OCI-LY1 (cell line): ENCODE results near the gene RERE.

Experiments used
- H2AFZ ChIP-seq: fragments of 200-600 bp; sonication (generic), shearing (Covaris generic); 2 replicates; pipeline ENCODE4 v1.6.0; 2014; ENCODE audit warnings: antibody characterized with exemption, mild to moderate bottlenecking, low read length
- H3F3A ChIP-seq: fragments of 200-600 bp; sonication (generic), shearing (Covaris generic); 2 replicates; pipeline ENCODE4 v1.6.0; 2014; ENCODE audit warnings: mild to moderate bottlenecking, antibody characterized with exemption, low read length, moderate library complexity; ENCODE audit not compliant: insufficient read depth
- H3K27ac ChIP-seq: fragments of 200-600 bp; sonication (generic); 2 replicates; pipeline ENCODE4 v1.5.1; 2014; ENCODE audit warnings: low read length, mixed run types, mild to moderate bottlenecking, low read depth; ENCODE audit not compliant: poor library complexity, severe bottlenecking
- H3K27me3 ChIP-seq: fragments of 200-600 bp; sonication (generic); 2 replicates; pipeline ENCODE4 v1.6.0; 2014; ENCODE audit warnings: antibody characterized with exemption, mild to moderate bottlenecking, low read length, moderate library complexity; ENCODE audit not compliant: insufficient read depth
- H3K36me3 ChIP-seq: fragments of 200-600 bp; sonication (generic); 2 replicates; pipeline ENCODE4 v1.6.1; 2014; ENCODE audit warnings: mild to moderate bottlenecking, antibody characterized with exemption, low read length, moderate library complexity, mixed read lengths; ENCODE audit not compliant: insufficient read depth
- H3K4me1 ChIP-seq: fragments of 200-600 bp; sonication (generic); 2 replicates; pipeline ENCODE4 v1.5.1; 2014; ENCODE audit warnings: mild to moderate bottlenecking, low read length, moderate library complexity; ENCODE audit not compliant: insufficient read depth, severe bottlenecking
- H3K4me2 ChIP-seq: fragments of 200-600 bp; sonication (generic), shearing (Covaris generic); 2 replicates; pipeline ENCODE4 v1.6.1; 2014; ENCODE audit warnings: low read length
- H3K4me3 ChIP-seq: fragments of 200-600 bp; sonication (generic); 2 replicates; pipeline ENCODE4 v1.5.1; 2014; ENCODE audit warnings: low read length, low read depth, mild to moderate bottlenecking, mixed read lengths; ENCODE audit not compliant: poor library complexity, severe bottlenecking
- H3K79me2 ChIP-seq: fragments of 200-600 bp; shearing (Covaris generic); 2 replicates; pipeline ENCODE4 v1.6.1; 2016; ENCODE audit warnings: mixed run types, low read length, mixed read lengths; ENCODE audit not compliant: insufficient read depth
- H3K9ac ChIP-seq: fragments of 200-600 bp; sonication (generic), shearing (Covaris generic); 2 replicates; pipeline ENCODE4 v1.6.1; 2014; ENCODE audit warnings: mild to moderate bottlenecking, low read length, mixed read lengths
- H3K9me2 ChIP-seq: fragments of 200-600 bp; sonication (generic), shearing (Covaris generic); 2 replicates; pipeline ENCODE4 v1.6.1; 2014; ENCODE audit warnings: low read depth, mild to moderate bottlenecking, low read length, mixed read lengths
- H3K9me3 ChIP-seq: fragments of 200-600 bp; shearing (Covaris generic); 2 replicates; pipeline ENCODE4 v1.6.1; 2014; ENCODE audit warnings: low read length, mixed read lengths
- H4K20me1 ChIP-seq: fragments of 200-600 bp; sonication (generic), shearing (Covaris generic); 2 replicates; pipeline ENCODE4 v1.6.0; 2016; ENCODE audit warnings: mild to moderate bottlenecking, low read length; ENCODE audit not compliant: insufficient read depth
- EZH2 ChIP-seq: fragments of 200-600 bp; sonication (generic), shearing (Covaris generic); IDR thresholded peaks from 2 replicates; pipeline ENCODE4 v1.8.0; 2017; ENCODE audit warnings: borderline replicate concordance, mixed run types, mild to moderate bottlenecking, antibody characterized with exemption, low read length, moderate library complexity, mixed read lengths
- TF ChIP-seq, protein P1 (sequence below): fragments of 200-600 bp; sonication (generic), shearing (Covaris generic); IDR thresholded peaks from 2 replicates; pipeline ENCODE4 v1.5.1; 2017; ENCODE audit warnings: mild to moderate bottlenecking, antibody characterized with exemption, low read length, moderate library complexity, mixed read lengths

RERE gene

DNA sequence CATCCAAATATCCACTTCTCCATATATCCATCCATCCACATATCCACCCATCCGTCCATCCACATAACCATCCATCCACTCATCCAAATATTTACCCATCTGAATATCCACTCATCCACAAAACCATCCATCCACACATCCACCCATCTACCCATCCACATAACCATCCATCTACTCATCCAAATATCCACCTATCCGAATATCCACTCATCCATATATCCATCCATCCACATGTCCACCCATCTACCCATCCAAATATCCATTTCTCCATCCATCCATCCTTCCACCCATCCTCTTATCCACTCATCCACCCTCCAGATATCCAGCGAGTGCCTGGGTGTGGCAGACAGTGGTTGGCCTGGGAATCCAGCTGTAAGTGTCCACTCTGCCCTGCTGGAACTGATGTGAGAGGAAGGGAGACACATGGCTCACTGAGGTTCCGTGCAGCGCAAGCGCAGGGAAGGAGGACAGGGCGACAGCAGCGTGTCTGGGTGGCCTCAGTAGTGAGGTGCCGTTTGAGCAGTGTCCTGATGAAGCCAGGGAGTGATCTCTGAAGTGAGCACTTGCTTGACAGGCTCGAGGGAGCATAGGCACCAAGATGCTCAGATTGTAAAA lies 472.4 kb downstream of the RERE start:
- Histone ChIP-seq H3K9ac (no peak overlapping the region), H3K4me2 (no peak overlapping the region), H3K27me3 (no peaks in the 10 kb centered on the region), H2AFZ (no peak overlapping the region), H3K4me3 (no peak overlapping the region), H3K4me1 (no peaks in the 10 kb centered on the region), H3K9me3 (no peaks in the 10 kb centered on the region), H3F3A (no peaks in the 10 kb centered on the region), H3K79me2 (no peaks in the 10 kb centered on the region), H3K36me3 (no peaks in the 10 kb centered on the region), H4K20me1 (no peaks in the 10 kb centered on the region), H3K9me2 (no peaks in the 10 kb centered on the region), H3K27ac (no peak overlapping the region)
- TF ChIP-seq EZH2 = no peak
- TF ChIP-seq, protein P1, sequence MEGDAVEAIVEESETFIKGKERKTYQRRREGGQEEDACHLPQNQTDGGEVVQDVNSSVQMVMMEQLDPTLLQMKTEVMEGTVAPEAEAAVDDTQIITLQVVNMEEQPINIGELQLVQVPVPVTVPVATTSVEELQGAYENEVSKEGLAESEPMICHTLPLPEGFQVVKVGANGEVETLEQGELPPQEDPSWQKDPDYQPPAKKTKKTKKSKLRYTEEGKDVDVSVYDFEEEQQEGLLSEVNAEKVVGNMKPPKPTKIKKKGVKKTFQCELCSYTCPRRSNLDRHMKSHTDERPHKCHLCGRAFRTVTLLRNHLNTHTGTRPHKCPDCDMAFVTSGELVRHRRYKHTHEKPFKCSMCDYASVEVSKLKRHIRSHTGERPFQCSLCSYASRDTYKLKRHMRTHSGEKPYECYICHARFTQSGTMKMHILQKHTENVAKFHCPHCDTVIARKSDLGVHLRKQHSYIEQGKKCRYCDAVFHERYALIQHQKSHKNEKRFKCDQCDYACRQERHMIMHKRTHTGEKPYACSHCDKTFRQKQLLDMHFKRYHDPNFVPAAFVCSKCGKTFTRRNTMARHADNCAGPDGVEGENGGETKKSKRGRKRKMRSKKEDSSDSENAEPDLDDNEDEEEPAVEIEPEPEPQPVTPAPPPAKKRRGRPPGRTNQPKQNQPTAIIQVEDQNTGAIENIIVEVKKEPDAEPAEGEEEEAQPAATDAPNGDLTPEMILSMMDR = no peak

DNA sequence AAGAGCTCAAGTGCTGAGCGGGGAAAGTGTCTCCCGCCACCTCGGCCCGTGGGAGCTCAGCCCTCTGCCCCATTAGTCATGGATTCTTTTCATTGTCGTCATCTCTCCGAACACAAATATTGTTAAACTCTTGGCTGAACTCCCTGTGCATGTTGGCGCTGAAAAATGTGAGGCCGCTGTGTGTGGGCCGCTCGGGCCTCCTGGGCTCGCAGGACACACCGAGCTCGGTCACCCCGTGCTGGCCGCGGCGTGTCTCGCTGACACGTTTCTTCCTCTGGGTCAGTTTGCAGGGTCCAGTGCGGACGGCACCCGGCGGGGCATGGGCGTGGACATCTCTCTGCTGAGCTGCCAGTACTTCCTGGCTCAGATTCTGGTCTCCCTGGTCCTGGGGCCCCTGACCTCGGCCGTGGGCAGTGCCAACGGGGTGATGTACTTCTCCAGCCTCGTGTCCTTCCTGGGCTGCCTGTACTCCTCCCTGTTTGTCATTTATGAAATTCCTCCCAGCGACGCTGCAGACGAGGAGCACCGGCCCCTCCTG lies 473.9 kb downstream of the RERE start:
- TF ChIP-seq, protein P1 = no peak
- no peak for TF ChIP-seq EZH2
- no peaks in the 10 kb centered on the region for H3K9me3 ChIP-seq
- H3K4me3 ChIP-seq = no peak overlapping the region
- H3F3A ChIP-seq = no peaks in the 10 kb centered on the region
- no peaks in the 10 kb centered on the region for H3K4me1 ChIP-seq
- H3K9ac ChIP-seq = no peak overlapping the region
- no peak overlapping the region for H3K4me2 ChIP-seq
- no peaks in the 10 kb centered on the region for H3K27me3 ChIP-seq
- H3K36me3 ChIP-seq = no peaks in the 10 kb centered on the region
- no peak overlapping the region for H2AFZ ChIP-seq
- no peaks in the 10 kb centered on the region for H4K20me1 ChIP-seq
- H3K27ac ChIP-seq = no peak overlapping the region
- no peaks in the 10 kb centered on the region for H3K9me2 ChIP-seq
- no peaks in the 10 kb centered on the region for H3K79me2 ChIP-seq

DNA sequence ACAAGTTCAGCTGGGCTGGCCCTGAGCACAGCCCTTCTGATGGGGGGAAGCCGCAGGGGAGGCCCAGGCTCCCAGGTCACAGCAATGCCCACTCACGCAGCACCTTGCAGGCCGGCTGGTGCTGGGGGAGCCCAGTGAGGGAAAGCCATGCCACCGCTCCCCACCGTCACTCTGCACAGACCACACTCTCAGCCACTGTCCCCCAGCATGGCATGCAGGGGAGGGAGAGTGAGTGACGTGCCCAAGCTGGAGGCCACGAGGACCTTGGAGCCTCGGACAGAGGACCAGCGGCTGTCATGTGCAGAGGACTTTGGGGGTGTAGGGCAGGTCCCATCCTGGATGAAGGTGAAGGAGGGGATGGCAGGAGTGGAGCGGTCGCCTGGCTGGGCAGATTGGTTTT lies 474.4 kb downstream of the RERE start:
- no peaks in the 10 kb centered on the region for H3K79me2 ChIP-seq
- TF ChIP-seq, protein P1 = no peak
- H2AFZ ChIP-seq = no peak overlapping the region
- no peaks in the 10 kb centered on the region for H3K9me3 ChIP-seq
- H3K27ac ChIP-seq = no peak overlapping the region
- no peaks in the 10 kb centered on the region for H3K36me3 ChIP-seq
- no peaks in the 10 kb centered on the region for H4K20me1 ChIP-seq
- no peaks in the 10 kb centered on the region for H3F3A ChIP-seq
- no peaks in the 10 kb centered on the region; the same call in 1 of the 2 replicates for H3K27me3 ChIP-seq
- no peak overlapping the region for H3K4me3 ChIP-seq
- H3K4me1 ChIP-seq = no peaks in the 10 kb centered on the region
- H3K4me2 ChIP-seq = no peak overlapping the region
- no peaks in the 10 kb centered on the region for H3K9me2 ChIP-seq
- H3K9ac ChIP-seq = no peak overlapping the region
